HG03520 (cell line): Measurements from ENCODE around the gene C11orf58.

Source experiments
- ATAC-seq: cut with Tn5 transposase; IDR thresholded peaks from one replicate; pipeline ENCODE4 v1.9.1; 2021; ENCODE audit warnings: mild to moderate bottlenecking, moderate library complexity; ENCODE audit not compliant: unreplicated experiment

The C11orf58 gene

DNA sequence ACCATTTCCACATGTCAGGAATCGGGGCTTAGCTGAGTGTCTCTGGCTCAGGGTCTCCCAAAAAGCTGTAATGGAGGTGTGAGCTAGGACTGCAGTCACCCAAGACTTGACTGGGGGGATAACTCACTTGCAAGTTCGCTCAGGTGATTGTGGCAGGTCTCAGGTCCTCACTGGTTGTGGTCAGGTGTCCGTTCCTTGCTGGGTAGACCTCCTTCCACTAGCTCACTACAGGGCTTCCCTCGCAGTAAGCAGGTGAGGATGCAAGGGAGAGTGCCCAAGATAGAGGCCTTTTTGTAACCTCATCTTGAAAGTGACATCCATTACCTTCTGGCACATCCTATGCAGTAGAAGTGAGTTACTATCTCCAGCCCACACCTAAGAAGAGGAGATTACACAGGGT lies 29.5 kb downstream of the C11orf58 start:
- no peak for ATAC-seq

GRCh38 chr11:16769386-16769785 lies 30.9 kb downstream of the C11orf58 start:
- ATAC-seq = no peak

- ATAC-seq = no peak
These were observed 31.6 kb downstream of the C11orf58 start for GRCh38 chr11:16770016-16770415.

DNA sequence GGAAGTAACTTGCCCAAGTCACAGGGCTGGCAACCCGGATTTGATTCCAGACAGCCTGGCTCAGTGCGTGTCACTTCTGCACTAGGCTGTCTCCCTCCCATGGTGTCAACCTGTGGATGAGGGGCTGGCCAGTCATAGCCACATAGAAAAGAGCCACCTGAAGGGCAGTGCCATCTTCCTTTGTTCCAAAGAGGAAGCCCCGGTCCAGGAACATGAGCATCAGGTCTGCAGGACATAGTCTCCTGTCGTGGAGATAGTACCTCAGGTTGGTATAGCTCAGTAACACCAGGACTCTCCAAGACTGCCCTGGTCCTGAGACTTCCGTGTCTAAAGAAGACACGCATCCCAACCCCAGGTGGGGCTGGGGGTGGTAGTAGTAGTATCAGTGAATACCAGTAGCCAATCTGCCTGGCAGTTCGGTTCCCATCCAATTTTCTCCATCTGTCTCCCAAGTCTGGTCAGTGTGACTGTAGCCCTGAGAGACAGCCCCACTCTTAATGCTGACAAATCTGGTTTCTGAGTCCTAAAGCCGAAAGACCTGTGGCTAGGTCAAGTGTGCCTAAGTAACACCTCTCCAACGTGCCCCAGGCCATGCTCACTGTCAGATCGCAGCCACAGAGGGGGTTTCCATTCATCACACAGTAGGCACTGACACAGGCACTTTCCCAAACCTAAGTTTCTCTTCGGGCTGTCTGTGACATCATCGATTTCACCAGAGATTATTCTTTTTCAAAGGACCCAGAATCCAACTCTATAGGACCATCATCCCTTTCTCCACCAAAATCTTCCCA lies 33.1 kb downstream of the C11orf58 start:
- ATAC-seq = no peak

- ATAC-seq = no peak
These were observed 33.7 kb downstream of the C11orf58 start for GRCh38 chr11:16772141-16772512.

GRCh38 chr11:16773981-16774935 lies 35.8 kb downstream of the C11orf58 start:
- ATAC-seq = no peak

GRCh38 chr11:16774936-16775613 lies 36.6 kb downstream of the C11orf58 start:
- ATAC-seq = no peak

- ATAC-seq = no peak
These were observed 37.3 kb downstream of the C11orf58 start for GRCh38 chr11:16775614-16776283.

- ATAC-seq = no peak
These were observed 38.5 kb downstream of the C11orf58 start for GRCh38 chr11:16776711-16777612.

- ATAC-seq = no peak
These were observed 39.1 kb downstream of the C11orf58 start for GRCh38 chr11:16777613-16777975.

DNA sequence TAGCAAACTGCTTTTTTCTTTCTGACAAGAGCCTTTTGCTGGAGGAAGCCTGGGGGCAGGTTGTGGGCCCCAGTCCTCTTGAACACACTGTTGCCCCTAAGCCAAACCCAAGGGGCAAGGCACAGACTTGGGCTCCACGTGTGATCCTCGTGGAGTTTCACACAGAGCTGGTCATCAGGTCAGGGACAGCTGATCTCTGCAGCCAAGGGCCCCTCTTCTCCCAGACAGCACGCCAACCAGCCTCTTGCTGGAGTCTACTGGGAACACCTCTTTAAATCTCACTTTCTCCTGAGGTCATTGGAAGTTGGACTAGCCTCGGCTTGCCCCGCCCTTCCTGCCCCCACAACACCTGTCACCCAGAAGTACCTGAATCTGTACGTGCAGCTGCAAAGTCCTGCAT lies 39.8 kb downstream of the C11orf58 start:
- ATAC-seq = no peak

DNA sequence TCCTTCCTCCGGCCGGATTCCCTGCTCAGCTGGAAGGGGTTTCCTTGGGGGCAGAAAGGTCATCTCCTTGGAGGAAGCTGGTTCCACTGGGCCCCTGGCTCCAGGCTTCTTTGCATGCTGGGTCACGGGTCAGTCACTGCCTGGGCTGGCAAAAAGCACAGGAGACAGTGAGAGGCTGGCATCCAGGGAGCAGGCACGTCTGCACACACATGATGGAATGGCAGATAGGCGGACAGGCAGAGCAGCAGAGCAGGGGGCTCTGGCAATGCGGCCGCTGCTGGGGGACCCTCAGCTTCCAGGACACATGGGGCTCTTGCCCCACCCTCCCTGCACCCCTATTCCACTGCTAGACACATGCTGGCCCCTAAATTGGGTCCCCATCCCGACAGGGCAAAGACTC lies 40.4 kb downstream of the C11orf58 start:
- ATAC-seq = no peak

DNA sequence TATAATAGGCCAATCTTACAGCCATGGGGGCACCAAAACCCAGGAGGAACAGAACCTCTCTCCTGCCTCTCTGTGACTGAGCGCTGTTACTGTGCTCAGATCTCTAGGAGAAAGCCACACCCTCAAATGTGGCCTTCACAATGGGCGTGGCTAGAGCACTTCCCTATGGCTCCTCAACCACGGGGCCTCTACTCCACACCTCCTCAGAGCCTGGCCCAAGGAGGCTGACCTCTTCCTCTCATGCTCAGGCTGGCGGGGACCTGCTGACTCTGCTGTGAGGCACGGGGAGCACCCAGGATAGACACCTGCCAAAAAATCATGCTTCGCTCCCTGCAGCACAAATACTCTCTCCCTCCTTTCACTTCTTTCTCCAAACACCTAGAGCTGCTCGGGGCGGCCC lies 41.0 kb downstream of the C11orf58 start:
- no peak for ATAC-seq

DNA sequence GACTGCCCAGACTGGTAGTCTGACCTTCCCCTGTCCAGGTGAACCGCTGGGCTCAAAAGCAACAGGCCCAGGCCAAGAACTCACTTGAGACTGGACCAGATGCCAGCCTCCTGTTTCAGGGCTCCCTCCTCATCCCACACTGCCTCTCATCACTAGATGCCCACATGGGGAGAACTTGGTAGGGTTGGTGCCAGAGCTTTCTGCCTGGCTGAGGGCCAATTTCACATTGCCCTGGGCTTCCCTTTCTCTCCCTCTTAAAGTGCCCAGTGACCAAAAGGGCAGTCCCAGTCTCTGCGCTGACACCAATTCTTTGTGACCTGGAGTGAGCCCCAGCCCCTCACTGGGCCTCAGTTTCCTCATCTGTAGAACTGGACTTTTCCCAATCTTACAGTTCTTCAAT lies 41.7 kb downstream of the C11orf58 start:
- no peak for ATAC-seq

DNA sequence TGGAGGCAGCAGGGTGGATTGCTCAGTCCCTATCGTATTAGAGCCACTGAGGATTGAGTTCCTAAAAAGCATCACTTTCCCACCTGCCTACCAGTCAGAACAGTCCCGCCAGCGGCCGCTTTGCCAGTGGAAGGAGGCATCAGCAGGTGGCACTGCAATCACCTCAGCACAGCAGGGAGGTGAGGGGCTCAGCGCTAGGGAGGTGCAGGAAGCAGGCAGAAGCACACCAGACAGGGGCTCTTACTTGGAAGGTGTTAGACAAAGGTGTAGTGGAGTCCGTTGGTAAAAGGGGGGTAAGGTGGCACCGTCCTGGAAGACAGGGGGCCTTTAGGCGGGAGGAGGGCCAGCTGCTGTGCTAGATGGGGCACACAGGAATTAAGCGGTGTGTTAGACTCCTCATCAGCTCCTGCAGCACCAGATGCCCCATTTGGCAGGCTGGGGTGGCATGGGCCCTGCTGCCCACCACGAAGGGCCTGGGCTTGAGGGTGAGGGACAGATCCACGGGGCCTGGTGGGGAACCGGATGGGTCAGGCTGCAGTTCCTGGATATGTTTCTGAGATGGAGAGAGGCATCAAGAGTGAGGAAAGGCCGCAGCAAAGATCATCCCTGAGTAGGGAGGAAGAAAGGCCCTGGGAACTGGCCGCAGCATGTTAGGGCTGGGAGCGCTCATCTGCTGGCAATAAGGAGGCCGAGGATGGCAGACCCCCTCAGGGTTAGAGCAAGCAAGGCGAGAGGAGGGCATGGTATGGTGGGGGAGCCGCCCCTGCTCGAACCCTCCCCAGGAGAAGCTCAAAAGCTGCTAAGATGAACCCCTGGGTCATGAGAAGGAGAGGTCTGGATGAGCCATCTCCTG lies 42.5 kb downstream of the C11orf58 start:
- ATAC-seq = no peak

- ATAC-seq = no peak
These were observed 43.8 kb downstream of the C11orf58 start for GRCh38 chr11:16781936-16782919.

GRCh38 chr11:16783321-16783801 lies 44.9 kb downstream of the C11orf58 start:
- ATAC-seq = no peak

DNA sequence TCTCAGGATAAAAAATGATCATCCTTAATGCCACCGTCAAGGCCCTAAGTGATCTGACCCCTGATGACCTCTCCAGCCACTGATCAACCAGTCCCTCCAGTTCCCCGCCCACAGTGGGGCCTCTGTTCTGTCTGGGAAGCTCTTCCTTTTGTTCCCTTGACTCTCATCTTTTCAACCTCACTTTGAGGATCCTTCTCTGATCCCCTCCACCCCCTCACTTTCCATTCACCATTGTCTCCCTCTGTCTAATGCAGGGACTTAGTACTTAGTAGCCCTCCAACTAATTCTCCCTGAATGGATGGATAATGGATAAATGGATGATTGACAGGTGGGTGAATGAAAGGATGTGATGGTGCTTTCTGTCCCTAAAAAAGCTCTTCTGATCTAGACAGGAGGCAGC lies 45.6 kb downstream of the C11orf58 start:
- ATAC-seq = no peak
